ENCODE results near the gene SYNPO2.
"Not testable (repeated sequence)": the region's sequence is repeated elsewhere in the genome, so short reads cannot be mapped to it uniquely, and the experiment has no call there.

Gene SYNPO2

GRCh38 chr4:119020158-119020557 is 131.5 kb downstream of the SYNPO2 start:
- H3K4me3 ChIP-seq (ENCODE audit: control insufficient read depth, low read depth, low read length), result no peak overlapping the region
- DNase-seq (ENCODE audit: low read depth), result peak; percentile 35
- TF ChIP-seq CTCF (conservative IDR thresholded peaks at IDR 0.05; ENCODE audit: control insufficient read depth, insufficient read depth, low read depth, low read length), result no peak

GRCh38 chr4:119022520-119022919 is 133.9 kb downstream of the SYNPO2 start:
- H3K4me3 ChIP-seq (ENCODE audit: control insufficient read depth, low read depth, low read length); DNase-seq (ENCODE audit: low read depth): not testable (repeated sequence)

GRCh38 chr4:119024102-119024501 is 135.4 kb downstream of the SYNPO2 start:
- no peak for TF ChIP-seq CTCF (conservative IDR thresholded peaks at IDR 0.05; ENCODE audit: control insufficient read depth, insufficient read depth, low read depth, low read length)
- DNase-seq (ENCODE audit: low read depth), result no peak
- H3K4me3 ChIP-seq (ENCODE audit: control insufficient read depth, low read depth, low read length), result no peak overlapping the region

GRCh38 chr4:119025420-119025819 is 136.8 kb downstream of the SYNPO2 start:
- no peak for TF ChIP-seq CTCF (conservative IDR thresholded peaks at IDR 0.05; ENCODE audit: control insufficient read depth, insufficient read depth, low read depth, low read length)
- DNase-seq (ENCODE audit: low read depth), result peak; percentile 77

GRCh38 chr4:119025916-119026661 is 137.4 kb downstream of the SYNPO2 start:
- peak overlapping the region; percentile 28 for H3K4me3 ChIP-seq (ENCODE audit: control insufficient read depth, low read depth, low read length)
- DNase-seq (ENCODE audit: low read depth), result peak; percentile 95
- TF ChIP-seq CTCF (conservative IDR thresholded peaks at IDR 0.05; ENCODE audit: control insufficient read depth, insufficient read depth, low read depth, low read length), result no peak

More at GRCh38 chr4:119025420-119025819, 136.8 kb downstream of the SYNPO2 start:
- peak overlapping the region; percentile 28 for H3K4me3 ChIP-seq (ENCODE audit: control insufficient read depth, low read depth, low read length)

GRCh38 chr4:119026662-119027444 is 138.2 kb downstream of the SYNPO2 start:
- TF ChIP-seq CTCF (conservative IDR thresholded peaks at IDR 0.05; ENCODE audit: control insufficient read depth, insufficient read depth, low read depth, low read length), result peak; percentile 9
- H3K4me3 ChIP-seq (ENCODE audit: control insufficient read depth, low read depth, low read length), result peak overlapping the region; percentile 11
- peak; percentile 56 for DNase-seq (ENCODE audit: low read depth)

- peak overlapping the region; percentile 11 for H3K4me3 ChIP-seq (ENCODE audit: control insufficient read depth, low read depth, low read length)
- no peak for TF ChIP-seq CTCF (conservative IDR thresholded peaks at IDR 0.05; ENCODE audit: control insufficient read depth, insufficient read depth, low read depth, low read length)
- no peak for DNase-seq (ENCODE audit: low read depth)
These were observed 139.2 kb downstream of the SYNPO2 start for GRCh38 chr4:119027811-119028210.

Measured in fibroblast of mammary gland (primary cell).